ENCODE results near the gene NPFF. TPM values are rescaled to one million over a fixed set of nuclear protein-coding genes. Genes with fewer than 3 reads are reported as not detected.

NPFF gene
- total and polyA plus RNA-seq, 7 donors = not detected

DNA sequence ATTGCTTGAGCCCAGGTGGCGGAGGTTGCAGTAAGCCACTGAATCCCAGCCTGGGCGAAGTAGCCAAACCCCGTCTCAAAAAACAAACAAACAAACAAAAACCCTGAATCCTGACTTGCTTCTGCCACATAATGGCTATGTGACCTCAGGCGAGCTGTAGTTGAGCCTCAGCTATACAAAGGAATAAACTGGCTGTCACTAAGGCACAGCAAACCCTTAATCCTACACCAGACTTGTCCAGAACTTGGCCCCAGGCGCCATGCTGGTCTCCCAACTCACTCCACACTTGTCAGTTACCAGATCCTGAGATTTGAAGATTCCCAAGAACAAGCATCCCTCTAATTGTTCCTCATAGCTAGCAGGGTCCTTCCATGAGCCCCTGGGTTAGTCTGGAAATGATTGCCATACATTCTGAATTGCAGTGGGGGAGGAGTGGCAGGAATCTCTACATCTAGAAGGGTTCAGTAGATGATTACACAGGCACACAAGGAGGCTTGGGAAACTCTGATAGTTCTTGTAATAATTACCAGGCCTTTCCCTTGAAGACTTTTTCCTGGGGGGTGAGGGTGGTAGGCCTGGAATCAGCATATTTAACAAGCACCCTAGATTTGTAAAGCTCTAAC lies 17.9 kb downstream of the NPFF start:
- H3K27ac ChIP-seq = no peak overlapping the region
- H3K27me3 ChIP-seq = no peaks in the 10 kb centered on the region
- TF ChIP-seq, protein P1, sequence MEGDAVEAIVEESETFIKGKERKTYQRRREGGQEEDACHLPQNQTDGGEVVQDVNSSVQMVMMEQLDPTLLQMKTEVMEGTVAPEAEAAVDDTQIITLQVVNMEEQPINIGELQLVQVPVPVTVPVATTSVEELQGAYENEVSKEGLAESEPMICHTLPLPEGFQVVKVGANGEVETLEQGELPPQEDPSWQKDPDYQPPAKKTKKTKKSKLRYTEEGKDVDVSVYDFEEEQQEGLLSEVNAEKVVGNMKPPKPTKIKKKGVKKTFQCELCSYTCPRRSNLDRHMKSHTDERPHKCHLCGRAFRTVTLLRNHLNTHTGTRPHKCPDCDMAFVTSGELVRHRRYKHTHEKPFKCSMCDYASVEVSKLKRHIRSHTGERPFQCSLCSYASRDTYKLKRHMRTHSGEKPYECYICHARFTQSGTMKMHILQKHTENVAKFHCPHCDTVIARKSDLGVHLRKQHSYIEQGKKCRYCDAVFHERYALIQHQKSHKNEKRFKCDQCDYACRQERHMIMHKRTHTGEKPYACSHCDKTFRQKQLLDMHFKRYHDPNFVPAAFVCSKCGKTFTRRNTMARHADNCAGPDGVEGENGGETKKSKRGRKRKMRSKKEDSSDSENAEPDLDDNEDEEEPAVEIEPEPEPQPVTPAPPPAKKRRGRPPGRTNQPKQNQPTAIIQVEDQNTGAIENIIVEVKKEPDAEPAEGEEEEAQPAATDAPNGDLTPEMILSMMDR (IDR thresholded peaks at IDR 0.05) = no peak
- TF ChIP-seq POLR2A (IDR thresholded peaks at IDR 0.05) (no peak), EP300 (IDR thresholded peaks at IDR 0.05) (no peak), POLR2AphosphoS5 (IDR thresholded peaks at IDR 0.05) (no peak)
- H3K4me3 ChIP-seq = no peak overlapping the region
- no peaks in the 10 kb centered on the region for H3K9me3 ChIP-seq
- H3K4me1 ChIP-seq = peaks cover 0 to 24% (median 21%) of the 10 kb centered on the region in 4 donors
- WGBS, 2 donors = 94 to 95% methylated on average over 5 of the region's 5 CpGs
- H3K36me3 ChIP-seq = peaks cover 0 to 38% (median 16%) of the 10 kb centered on the region in 4 donors
- DNase-seq = peak; percentile 40
- intact Hi-C loops (cut with DNase I) = no loop called here

DNA sequence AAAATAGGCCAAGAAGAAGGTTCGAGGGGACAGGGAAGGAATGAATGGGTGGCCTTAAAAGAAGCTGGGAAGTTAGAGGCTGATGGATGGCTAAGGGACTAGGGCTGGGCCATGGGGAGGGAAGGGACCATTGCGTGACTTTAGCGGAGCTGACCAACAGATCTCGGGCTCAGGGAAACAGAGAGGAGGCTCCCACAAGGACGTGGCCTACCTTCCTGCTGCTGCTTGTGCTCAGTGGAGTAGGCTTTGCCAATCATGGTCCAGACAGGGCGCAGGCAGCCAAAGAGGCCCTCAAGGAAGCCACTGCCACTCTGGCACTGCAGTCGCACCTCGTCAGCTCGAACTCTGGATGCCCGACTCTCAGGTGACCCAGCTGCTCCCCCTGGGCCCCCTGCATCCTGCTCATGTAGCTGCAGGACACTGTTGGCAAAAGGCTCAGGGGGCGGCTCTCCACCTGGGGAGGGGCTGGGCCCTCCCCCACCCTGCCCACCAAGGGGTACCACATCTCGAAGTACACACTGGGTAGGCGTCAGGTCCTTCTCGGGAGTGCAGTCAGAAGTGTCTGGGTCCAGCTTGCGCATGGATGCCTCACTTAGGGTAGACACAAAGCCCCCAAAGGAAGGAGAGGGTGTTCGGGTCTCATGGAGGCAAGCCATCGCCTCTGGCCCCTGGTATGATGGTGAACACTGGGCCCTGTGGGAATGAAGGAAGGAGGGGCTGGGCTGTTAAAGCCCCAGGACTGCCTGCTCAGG lies 20.4 kb downstream of the NPFF start:
- intact Hi-C loops (cut with DNase I) = no loop called here
- WGBS, 2 donors = 88 to 89% methylated on average over 17 of the region's 17 CpGs
- H3K36me3 ChIP-seq = peaks cover 0 to 63% (median 27%) of the 10 kb centered on the region in 4 donors

DNA sequence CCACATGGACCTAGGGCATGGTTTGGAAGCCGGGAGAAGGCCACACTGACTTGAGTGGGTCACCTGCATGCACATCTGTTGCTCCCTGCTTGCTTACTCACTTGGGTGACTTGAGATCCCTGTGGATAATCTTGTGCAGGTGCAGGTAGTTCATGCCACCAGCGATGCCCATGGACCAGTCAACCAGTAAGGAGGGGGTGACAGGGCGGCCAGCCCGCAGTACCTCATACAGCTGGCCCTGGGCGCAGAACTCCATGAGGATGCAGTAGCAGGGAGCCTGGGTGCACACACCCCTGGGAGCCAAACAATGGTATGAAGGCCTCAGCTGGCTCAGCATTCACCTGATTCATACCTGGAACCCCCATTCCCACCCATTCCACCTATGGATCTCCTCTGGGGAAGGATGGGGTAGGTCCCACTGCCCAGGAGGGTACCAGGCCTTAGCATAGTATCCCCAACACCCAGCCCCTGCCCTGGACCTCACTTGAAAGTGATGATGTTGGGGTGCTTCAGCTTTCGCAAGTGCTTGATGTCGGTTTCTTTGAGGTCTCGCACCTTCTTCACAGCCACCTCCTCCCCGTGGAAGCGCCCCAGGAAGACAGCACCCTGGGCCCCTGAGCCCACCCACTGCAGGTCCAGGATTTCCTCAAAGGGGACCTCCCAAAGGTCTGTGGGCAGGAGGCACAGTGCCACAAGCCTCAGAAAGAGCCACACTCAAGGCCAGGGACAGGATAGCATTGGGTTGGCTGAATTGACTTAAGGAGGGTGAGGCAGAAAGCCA lies 21.1 kb downstream of the NPFF start:
- H3K27ac ChIP-seq = no peak overlapping the region
- H3K4me3 ChIP-seq = no peak overlapping the region
- H3K36me3 ChIP-seq = peaks cover 0 to 70% (median 32%) of the 10 kb centered on the region in 4 donors
- no peak for TF ChIP-seq EP300 (IDR thresholded peaks at IDR 0.05)
- TF ChIP-seq POLR2A (IDR thresholded peaks at IDR 0.05) = no peak
- TF ChIP-seq POLR2AphosphoS5 (IDR thresholded peaks at IDR 0.05) = peak in 2 of 4 donors; percentile 36 to 41
- TF ChIP-seq, protein P1 (IDR thresholded peaks at IDR 0.05) = no peak
- DNase-seq = peak; percentile 62
- intact Hi-C loops (cut with DNase I) = no loop called here
- no peaks in the 10 kb centered on the region for H3K9me3 ChIP-seq
- peaks cover 0 to 6% (median 0%) of the 10 kb centered on the region in 4 donors for H3K4me1 ChIP-seq
- H3K27me3 ChIP-seq = no peaks in the 10 kb centered on the region
- WGBS, 2 donors = 96 to 98% methylated on average over 10 of the region's 10 CpGs

More for the DNA sequence above, 20.4 kb downstream of the NPFF start:
- TF ChIP-seq EP300 (IDR thresholded peaks at IDR 0.05) (no peak), POLR2AphosphoS5 (IDR thresholded peaks at IDR 0.05) (peak in 3 of 4 donors; percentile 1 to 39 (median 33))
- H3K4me1 ChIP-seq = peaks cover 0 to 7% (median 2%) of the 10 kb centered on the region in 4 donors
- peak; percentile 62 for DNase-seq
- no peaks in the 10 kb centered on the region for H3K9me3 ChIP-seq
- H3K4me3 ChIP-seq = no peak overlapping the region
- no peaks in the 10 kb centered on the region for H3K27me3 ChIP-seq
- H3K27ac ChIP-seq = no peak overlapping the region

- no peaks in the 10 kb centered on the region for H3K9me3 ChIP-seq
- peak; percentile 61 for DNase-seq
- H3K36me3 ChIP-seq = peaks cover 3 to 82% (median 41%) of the 10 kb centered on the region in 4 donors
- intact Hi-C loops (cut with DNase I) = no loop called here
- no peak overlapping the region for H3K4me3 ChIP-seq
- TF ChIP-seq POLR2A (IDR thresholded peaks at IDR 0.05) (no peak), POLR2AphosphoS5 (IDR thresholded peaks at IDR 0.05) (peak in 1 of 4 donors; percentile 33), EP300 (IDR thresholded peaks at IDR 0.05) (no peak)
- TF ChIP-seq, protein P1 (IDR thresholded peaks at IDR 0.05) = no peak
- 85 to 89% methylated on average over 10 of the region's 10 CpGs for WGBS, 2 donors
- H3K27ac ChIP-seq = no peak overlapping the region
- H3K27me3 ChIP-seq = no peaks in the 10 kb centered on the region
- H3K4me1 ChIP-seq = peaks cover 0 to 6% (median 0%) of the 10 kb centered on the region in 4 donors
These were observed 22.4 kb downstream of the NPFF start for GRCh38 chr12:53484686-53485575.

Data from sigmoid colon (tissue), 7 donors.